T-helper 1 cell treated with Interleukin-12 subunit alpha and Interleukin-12 subunit beta and Interleukin-4 antibody, amounts not matched to agents 30 ng/mL and 1 ng/mL, for 36 hours (primary cell): ENCODE measurements around the gene ABCC10. TPM values are rescaled to one million over a fixed set of nuclear protein-coding genes. Genes with fewer than 3 reads are reported as not detected.
"Not testable (repeated sequence)": the region's sequence is repeated elsewhere in the genome, so short reads cannot be mapped to it uniquely, and the experiment has no call there.

Source experiments
- intact Hi-C: fragments of 100-400 bp; cut with micrococcal nuclease; formaldehyde crosslinking; loops from one replicate; pipeline ENCODE4 v1.15.1; 2024
- total RNA-seq: library from RNA; stranded (reverse); gene quantifications from 2 replicates; pipeline ENCODE4 v1.2.3, GENCODE V29; 2022

The ABCC10 gene
- total RNA-seq, 1 donor from 2014 or later, result 52.3 TPM

GRCh38 chr6:43444582-43444981 is 17.2 kb downstream of the ABCC10 start:
- intact Hi-C loops, result no loop called here

GRCh38 chr6:43445576-43445975 is 18.2 kb downstream of the ABCC10 start:
- intact Hi-C loops, result no loop called here

GRCh38 chr6:43447604-43448003 is 20.3 kb downstream of the ABCC10 start:
- intact Hi-C loops, result no loop called here

GRCh38 chr6:43448916-43449315 is 21.6 kb downstream of the ABCC10 start:
- intact Hi-C loops, result no loop called here

GRCh38 chr6:43450699-43451131 is 23.4 kb downstream of the ABCC10 start:
- intact Hi-C loops, result no loop called here

- intact Hi-C loops, result no loop called here
Observed at GRCh38 chr6:43451348-43451747, 24.0 kb downstream of the ABCC10 start.

- intact Hi-C loops, result no loop called here
Observed at GRCh38 chr6:43451939-43452338, 24.6 kb downstream of the ABCC10 start.

- intact Hi-C loops, result no loop called here
Observed at GRCh38 chr6:43452896-43453295, 25.6 kb downstream of the ABCC10 start.

- intact Hi-C loops, result loop anchor here (1.0 kb wide), 1 partner anchor 52 kb away; no protein-coding TSS in a partner anchor
Observed at GRCh38 chr6:43453831-43454230, 26.5 kb downstream of the ABCC10 start.

- intact Hi-C loops, result loop anchor here (1.0 kb wide), 1 partner anchor 52 kb away; no protein-coding TSS in a partner anchor
Observed at GRCh38 chr6:43454290-43454695, 27.0 kb downstream of the ABCC10 start.

GRCh38 chr6:43454696-43455530 is 27.6 kb downstream of the ABCC10 start:
- intact Hi-C loops, result loop anchor here (1.0 kb wide), 4 partner anchors 22 to 69 kb away; partner anchors contain the start of genes ABCC10 and TJAP1

GRCh38 chr6:43455531-43456428 is 28.4 kb downstream of the ABCC10 start, which contains the start of gene DLK2:
Gene DLK2, minus strand, starts transcription at chr6:43455548. Its CDS starts 723 bp downstream, at chr6:43454825.
- intact Hi-C loops, result loop anchor here (1.0 kb wide), 3 partner anchors 22 to 69 kb away; partner anchors contain the start of genes ABCC10 and TJAP1

- intact Hi-C loops, result no loop called here
Observed at GRCh38 chr6:43457643-43458042, 30.3 kb downstream of the ABCC10 start.

GRCh38 chr6:43458154-43458553 is 30.8 kb downstream of the ABCC10 start:
- intact Hi-C loops, result not testable (repeated sequence)

GRCh38 chr6:43459535-43459934 is 32.2 kb downstream of the ABCC10 start:
- intact Hi-C loops, result no loop called here

GRCh38 chr6:43460032-43460431 is 32.7 kb downstream of the ABCC10 start:
- intact Hi-C loops, result no loop called here

- intact Hi-C loops, result no loop called here
Observed at GRCh38 chr6:43461936-43462335, 34.6 kb downstream of the ABCC10 start.

GRCh38 chr6:43464337-43464736 is 37.0 kb downstream of the ABCC10 start:
- intact Hi-C loops, result no loop called here

- intact Hi-C loops, result no loop called here
Observed at GRCh38 chr6:43465948-43466347, 38.6 kb downstream of the ABCC10 start.

GRCh38 chr6:43467265-43467664 is 39.9 kb downstream of the ABCC10 start:
- intact Hi-C loops, result not testable (repeated sequence)

- intact Hi-C loops, result no loop called here
Observed at GRCh38 chr6:43467752-43468151, 40.4 kb downstream of the ABCC10 start.

GRCh38 chr6:43468240-43468639 is 40.9 kb downstream of the ABCC10 start:
- intact Hi-C loops, result no loop called here
